ENCODE measurements around the gene RGS16.

GRCh38 chr1:182634306-182635072 is 30.3 kb upstream of the RGS16 start:
- TF ChIP-seq, protein P1, sequence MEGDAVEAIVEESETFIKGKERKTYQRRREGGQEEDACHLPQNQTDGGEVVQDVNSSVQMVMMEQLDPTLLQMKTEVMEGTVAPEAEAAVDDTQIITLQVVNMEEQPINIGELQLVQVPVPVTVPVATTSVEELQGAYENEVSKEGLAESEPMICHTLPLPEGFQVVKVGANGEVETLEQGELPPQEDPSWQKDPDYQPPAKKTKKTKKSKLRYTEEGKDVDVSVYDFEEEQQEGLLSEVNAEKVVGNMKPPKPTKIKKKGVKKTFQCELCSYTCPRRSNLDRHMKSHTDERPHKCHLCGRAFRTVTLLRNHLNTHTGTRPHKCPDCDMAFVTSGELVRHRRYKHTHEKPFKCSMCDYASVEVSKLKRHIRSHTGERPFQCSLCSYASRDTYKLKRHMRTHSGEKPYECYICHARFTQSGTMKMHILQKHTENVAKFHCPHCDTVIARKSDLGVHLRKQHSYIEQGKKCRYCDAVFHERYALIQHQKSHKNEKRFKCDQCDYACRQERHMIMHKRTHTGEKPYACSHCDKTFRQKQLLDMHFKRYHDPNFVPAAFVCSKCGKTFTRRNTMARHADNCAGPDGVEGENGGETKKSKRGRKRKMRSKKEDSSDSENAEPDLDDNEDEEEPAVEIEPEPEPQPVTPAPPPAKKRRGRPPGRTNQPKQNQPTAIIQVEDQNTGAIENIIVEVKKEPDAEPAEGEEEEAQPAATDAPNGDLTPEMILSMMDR (IDR thresholded peaks at IDR 0.05): no peak
- TF ChIP-seq POLR2AphosphoS5 (IDR thresholded peaks at IDR 0.05) (no peak), POLR2A (IDR thresholded peaks at IDR 0.05) (no peak), EP300 (IDR thresholded peaks at IDR 0.05) (no peak)
